CD4-positive, CD25-positive, alpha-beta regulatory T cell (primary cell): ENCODE results near the gene ANKS6. TPM values are rescaled to one million over a fixed set of nuclear protein-coding genes. Genes with fewer than 3 reads are reported as not detected.

Experiments
- ATAC-seq, 2 donors: fragments of 150-1000 bp; cut with Tn5 transposase; one replicate each; pipeline ENCODE4 v1.10.0; 2021; ENCODE audit warnings: low read depth in 2 of 2, moderate number of reproducible peaks in 2 of 2, moderate library complexity in 1 of 2
- DNase-seq, 3 donors: peaks; one replicate each; pipeline versions ENCODE4 v3.0.0 to v3.0.0-alpha.2; 2012 to 2022; ENCODE audit warnings: mixed read lengths in 1 of 3
- H3K27ac ChIP-seq: one replicate; pipeline ENCODE4 v1.7.0; 2013; ENCODE audit warnings: mild to moderate bottlenecking, low read length; ENCODE audit not compliant: insufficient read depth, poor library complexity, severe bottlenecking
- H3K27me3 ChIP-seq: one replicate; pipeline ENCODE4 v1.7.0; 2013; ENCODE audit warnings: low read length; ENCODE audit not compliant: control insufficient read depth, insufficient read depth
- H3K36me3 ChIP-seq: one replicate; pipeline ENCODE4 v1.7.0; 2013; ENCODE audit warnings: mild to moderate bottlenecking, low read length, moderate library complexity; ENCODE audit not compliant: control insufficient read depth, insufficient read depth
- H3K4me1 ChIP-seq: 2 replicates; pipeline ENCODE4 v1.7.0; 2013; ENCODE audit warnings: mild to moderate bottlenecking, low read length; ENCODE audit not compliant: insufficient read depth, control insufficient read depth, poor library complexity, severe bottlenecking
- H3K4me3 ChIP-seq: one replicate; pipeline ENCODE4 v1.7.0; 2013; ENCODE audit warnings: low read depth, mild to moderate bottlenecking, low read length, moderate library complexity
- H3K9me3 ChIP-seq, 2 experiments: 1 replicate in 1 of 2; 2 replicates in 1 of 2; pipeline ENCODE4 v1.7.0; 2013; ENCODE audit warnings: low read length in 2 of 2, mild to moderate bottlenecking in 1 of 2, moderate library complexity in 1 of 2; ENCODE audit not compliant: control insufficient read depth in 2 of 2
- H3K27ac Mint-ChIP-seq, 3 donors: one replicate each; pipeline ENCODE4 v1.8.0; 2020 to 2022; ENCODE audit warnings: mild to moderate bottlenecking in 3 of 3, mixed read lengths in 3 of 3, moderate library complexity in 2 of 3
- H3K27me3 Mint-ChIP-seq: one replicate; pipeline ENCODE4 v1.8.0; 2022; ENCODE audit warnings: mild to moderate bottlenecking, mixed read lengths
- H3K36me3 Mint-ChIP-seq: one replicate; pipeline ENCODE4 v1.8.0; 2020; ENCODE audit warnings: mixed read lengths
- H3K4me1 Mint-ChIP-seq, 4 donors: one replicate each; pipeline ENCODE4 v1.8.0; 2020 to 2022; ENCODE audit warnings: mixed read lengths in 4 of 4, mild to moderate bottlenecking in 1 of 4
- H3K4me3 Mint-ChIP-seq, 4 donors: one replicate each; pipeline ENCODE4 v1.8.0; 2020 to 2022; ENCODE audit warnings: mild to moderate bottlenecking in 4 of 4, mixed read lengths in 4 of 4, moderate library complexity in 3 of 4
- H3K9me3 Mint-ChIP-seq, 7 donors: one replicate each; pipeline ENCODE4 v1.8.0; 2020 to 2022; ENCODE audit warnings: mixed read lengths in 7 of 7, mild to moderate bottlenecking in 3 of 7, moderate library complexity in 2 of 7
- polyA plus RNA-seq, 4 donors: library from polyadenylated mRNA; unstranded; fragments of 300-500 nt; fragmentation: Illumina TruSeq; gene quantifications; one replicate each; pipeline ENCODE4 v1.2.3, GENCODE V29; 2021
- total RNA-seq: library from RNA; stranded (reverse); gene quantifications from one replicate; pipeline ENCODE4 v1.2.3, GENCODE V29; 2022

Gene ANKS6
- total RNA-seq (8.2 TPM), polyA plus RNA-seq (1 to 10 TPM; 2.4 to 2.9 (median 2.5) TPM)

GRCh38 chr9:98796364-98797101, at the start of gene ANKS6:
Gene ANKS6 (minus strand): TSS chr9:98796555. CDS start chr9:98796491, 64 bp downstream.
- Mint-ChIP-seq H3K4me1 (peaks cover 4 to 33% (median 21%) of the 10 kb centered on the region in 4 donors), H3K27me3 (peaks cover 15% of the 10 kb centered on the region), H3K36me3 (peaks cover 10% of the 10 kb centered on the region), H3K27ac (peak within 1 kb of the TSS; percentile 76 to 92 (median 77)), H3K9me3 (peaks cover 0 to 12% (median 1%) of the 10 kb centered on the region in 7 donors), H3K4me3 (peak within 1 kb of the TSS; percentile 86 to 96 (median 90))
- Histone ChIP-seq H3K36me3 (no peaks in the 10 kb centered on the region), H3K27ac (peak within 1 kb of the TSS; percentile 45), H3K4me1 (peaks cover 13% of the 10 kb centered on the region), H3K27me3 (no peaks in the 10 kb centered on the region), H3K9me3 (peaks cover 9 to 15% of the 10 kb centered on the region in 2 experiments), H3K4me3 (peak within 1 kb of the TSS; percentile 60)
- peak; percentile 71 to 81 (median 71) for DNase-seq
- ATAC-seq = peak; percentile 93 to 95

DNA sequence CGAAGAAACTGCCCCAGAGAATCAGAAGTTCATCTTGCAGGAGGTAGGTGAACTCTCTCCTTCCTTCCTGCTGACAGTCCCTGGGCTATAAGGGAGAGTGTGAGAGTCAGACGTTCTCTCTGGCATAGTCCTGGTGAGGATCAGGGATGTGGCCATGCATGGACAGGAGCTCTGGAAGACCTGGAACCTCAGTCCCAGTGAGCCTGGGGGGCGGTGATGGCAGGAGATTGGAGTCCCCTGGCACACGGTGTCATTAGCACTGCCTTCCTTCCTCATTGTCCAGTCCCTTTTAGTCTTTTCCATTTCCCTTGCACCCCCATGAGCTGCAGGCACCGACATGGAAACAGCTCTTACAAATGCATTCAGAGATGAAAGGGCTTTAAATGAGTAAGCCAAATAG, 49.7 kb upstream of the ANKS6 start:
- Histone ChIP-seq H3K36me3 (no peaks in the 10 kb centered on the region), H3K27me3 (no peaks in the 10 kb centered on the region), H3K27ac (no peak overlapping the region), H3K4me1 (no peaks in the 10 kb centered on the region), H3K9me3 (no peaks in the 10 kb centered on the region), H3K4me3 (no peak overlapping the region)
- DNase-seq = no peak
- no peaks in the 10 kb centered on the region for H3K9me3 Mint-ChIP-seq
- no peak for ATAC-seq
- no peak overlapping the region for H3K27ac Mint-ChIP-seq
- peaks cover 0 to 4% (median 2%) of the 10 kb centered on the region in 4 donors for H3K4me1 Mint-ChIP-seq
- H3K27me3 Mint-ChIP-seq = no peaks in the 10 kb centered on the region
- H3K36me3 Mint-ChIP-seq = peaks cover 12% of the 10 kb centered on the region
- H3K4me3 Mint-ChIP-seq = no peak overlapping the region

DNA sequence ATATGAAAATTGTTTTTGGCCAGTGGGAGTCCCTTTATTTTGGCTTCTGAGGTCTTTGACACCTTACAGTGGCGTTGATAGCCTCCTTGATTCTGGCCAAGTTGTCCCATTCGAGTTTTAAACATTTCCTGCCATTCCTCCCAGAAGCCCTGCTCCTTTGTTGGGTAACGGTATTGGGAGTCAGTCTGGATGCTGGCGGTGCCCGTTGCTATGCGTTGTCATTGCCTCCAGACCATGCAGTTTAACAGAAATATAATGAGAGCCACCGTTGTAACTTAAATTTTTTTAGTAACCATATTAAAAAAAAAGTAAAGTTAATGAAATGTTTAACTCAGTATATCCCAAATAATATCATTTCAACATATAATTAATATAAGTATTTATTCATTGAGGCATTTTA, 46.2 kb upstream of the ANKS6 start:
- no peaks in the 10 kb centered on the region for H3K9me3 ChIP-seq
- H3K27ac ChIP-seq = no peak overlapping the region
- H3K4me1 ChIP-seq = no peaks in the 10 kb centered on the region
- Mint-ChIP-seq H3K4me3 (no peak overlapping the region), H3K36me3 (peaks cover 27% of the 10 kb centered on the region), H3K27me3 (no peaks in the 10 kb centered on the region), H3K9me3 (no peaks in the 10 kb centered on the region), H3K27ac (no peak overlapping the region), H3K4me1 (no peaks in the 10 kb centered on the region)
- ATAC-seq (no peak), DNase-seq (no peak)
- no peaks in the 10 kb centered on the region for H3K27me3 ChIP-seq
- no peak overlapping the region for H3K4me3 ChIP-seq
- H3K36me3 ChIP-seq = no peaks in the 10 kb centered on the region

DNA sequence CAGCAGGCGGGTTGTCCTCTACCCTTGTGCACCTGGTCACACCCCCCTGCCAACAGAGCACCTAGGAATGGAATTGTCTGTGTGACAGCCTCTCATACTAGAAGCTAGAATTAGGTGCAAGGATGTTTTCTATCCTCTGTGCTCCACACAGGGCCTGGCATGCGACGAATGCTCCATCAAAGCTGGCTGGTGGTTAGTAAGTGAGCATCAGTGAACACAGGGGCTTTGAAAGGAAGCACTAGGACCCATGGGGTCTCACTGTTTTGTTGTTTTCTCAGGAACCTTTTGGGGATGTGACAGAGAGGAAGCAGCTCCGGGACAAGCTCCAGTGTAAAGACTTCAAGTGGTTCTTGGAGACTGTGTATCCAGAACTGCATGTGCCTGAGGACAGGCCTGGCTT, 43.4 kb upstream of the ANKS6 start:
- H3K4me3 Mint-ChIP-seq = no peak overlapping the region
- no peaks in the 10 kb centered on the region for H3K4me1 ChIP-seq
- ATAC-seq = no peak
- no peaks in the 10 kb centered on the region for H3K9me3 Mint-ChIP-seq
- no peak overlapping the region for H3K27ac ChIP-seq
- no peaks in the 10 kb centered on the region for H3K27me3 Mint-ChIP-seq
- peaks cover 30% of the 10 kb centered on the region for H3K36me3 Mint-ChIP-seq
- H3K27me3 ChIP-seq = no peaks in the 10 kb centered on the region
- DNase-seq = no peak
- no peak overlapping the region for H3K4me3 ChIP-seq
- no peaks in the 10 kb centered on the region for H3K9me3 ChIP-seq
- no peaks in the 10 kb centered on the region for H3K36me3 ChIP-seq
- H3K4me1 Mint-ChIP-seq = no peaks in the 10 kb centered on the region
- no peak overlapping the region for H3K27ac Mint-ChIP-seq

DNA sequence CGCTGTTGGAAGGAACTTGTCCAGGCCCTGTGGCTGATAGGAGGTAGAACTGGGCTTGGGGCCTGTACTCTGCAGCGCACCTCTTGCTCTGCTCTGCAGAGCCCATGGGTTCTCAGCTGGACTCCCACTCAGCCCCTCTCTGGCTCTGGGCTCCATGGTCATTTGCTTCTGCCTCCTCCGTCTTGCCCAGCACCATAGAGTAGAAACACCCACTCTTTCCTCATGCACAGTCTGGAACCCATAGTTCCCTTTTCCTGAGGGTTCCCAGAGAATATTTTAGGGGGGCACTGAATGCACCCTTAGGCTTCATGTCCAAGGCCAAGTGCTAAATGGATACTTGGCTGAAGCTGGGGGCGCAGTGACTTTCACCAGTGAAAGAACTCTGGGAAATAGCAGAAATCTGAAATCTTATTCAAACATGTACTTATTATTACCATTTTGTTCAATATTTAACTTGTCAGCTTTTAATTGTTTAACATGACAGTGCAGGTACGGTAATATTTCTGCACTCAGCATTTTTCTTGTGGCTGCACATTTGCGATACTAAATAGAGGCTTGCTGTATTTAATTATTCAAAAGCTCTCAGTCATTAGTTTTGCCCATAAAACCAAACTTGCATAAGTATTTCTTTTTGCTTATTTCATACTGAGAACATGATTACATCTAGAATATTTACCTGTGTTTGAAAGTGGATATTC, 42.7 kb upstream of the ANKS6 start:
- Mint-ChIP-seq H3K27me3 (no peaks in the 10 kb centered on the region), H3K36me3 (peaks cover 28% of the 10 kb centered on the region), H3K27ac (peak overlapping the region in 1 of 3 donors; percentile 57), H3K9me3 (no peaks in the 10 kb centered on the region), H3K4me1 (no peaks in the 10 kb centered on the region), H3K4me3 (no peak overlapping the region)
- Histone ChIP-seq H3K4me3 (no peak overlapping the region), H3K36me3 (no peaks in the 10 kb centered on the region), H3K27me3 (no peaks in the 10 kb centered on the region), H3K9me3 (no peaks in the 10 kb centered on the region), H3K4me1 (no peaks in the 10 kb centered on the region), H3K27ac (no peak overlapping the region)
- ATAC-seq (no peak), DNase-seq (no peak)

DNA sequence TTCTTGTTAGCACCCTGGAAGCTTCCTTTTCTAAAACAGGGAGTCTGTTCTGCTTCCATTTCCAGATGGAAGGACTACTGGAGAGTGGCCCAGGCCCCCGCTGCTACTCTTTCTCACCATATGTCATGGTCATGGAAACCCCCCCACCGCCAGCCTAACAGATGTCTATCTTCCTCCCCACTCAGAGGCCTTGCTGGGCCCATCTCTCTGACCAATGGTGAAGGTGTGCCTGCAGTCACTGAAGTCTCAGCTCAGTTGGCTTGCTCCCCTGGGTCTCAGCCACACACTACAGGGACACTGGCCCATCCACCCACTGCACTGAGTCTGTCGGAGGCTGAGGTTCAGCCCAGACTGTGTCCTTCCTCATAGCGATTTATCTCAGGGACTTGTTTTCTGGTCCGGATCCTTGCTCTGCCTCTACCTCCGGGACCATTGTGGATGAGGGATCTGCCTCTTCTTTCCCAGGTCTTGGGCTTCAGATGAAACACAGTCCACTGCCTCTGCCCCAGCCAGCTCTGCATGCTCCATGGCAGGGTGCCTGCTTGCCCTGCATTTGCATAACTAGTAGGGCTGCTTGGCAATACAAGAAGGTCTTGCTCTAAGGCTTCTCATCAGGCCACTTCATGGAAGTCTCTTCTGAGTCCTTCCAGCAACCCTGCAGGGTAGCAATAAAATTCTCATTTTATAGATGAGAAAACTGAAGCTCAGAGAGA, 42.0 kb upstream of the ANKS6 start:
- DNase-seq = no peak
- Mint-ChIP-seq H3K36me3 (peaks cover 31% of the 10 kb centered on the region), H3K27me3 (no peaks in the 10 kb centered on the region), H3K4me3 (no peak overlapping the region), H3K9me3 (no peaks in the 10 kb centered on the region), H3K4me1 (no peaks in the 10 kb centered on the region), H3K27ac (no peak overlapping the region)
- Histone ChIP-seq H3K9me3 (no peaks in the 10 kb centered on the region), H3K4me1 (no peaks in the 10 kb centered on the region), H3K27me3 (no peaks in the 10 kb centered on the region), H3K27ac (no peak overlapping the region), H3K36me3 (no peaks in the 10 kb centered on the region), H3K4me3 (no peak overlapping the region)
- ATAC-seq = no peak

DNA sequence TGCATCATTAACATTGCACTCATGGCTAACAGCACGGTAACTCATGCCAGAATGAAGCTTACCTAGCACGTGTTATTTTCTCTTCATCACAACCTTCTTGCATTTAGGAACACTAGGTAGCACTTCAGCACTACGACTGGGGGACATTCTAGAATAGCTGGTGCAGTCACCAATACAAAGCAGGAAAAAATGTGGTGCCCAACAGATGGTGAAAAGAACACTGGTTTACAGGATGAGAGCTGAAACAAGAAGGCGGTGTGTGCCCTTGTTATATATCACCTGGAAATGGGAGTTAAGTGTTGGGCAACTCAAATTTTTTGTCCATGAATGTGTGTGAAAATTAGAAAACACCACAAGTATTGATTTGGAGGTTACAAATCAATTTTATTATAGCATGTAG, 41.2 kb upstream of the ANKS6 start:
- Mint-ChIP-seq H3K27ac (peak overlapping the region in 1 of 3 donors; percentile 59), H3K4me3 (no peak overlapping the region), H3K27me3 (no peaks in the 10 kb centered on the region), H3K36me3 (peaks cover 37% of the 10 kb centered on the region), H3K4me1 (no peaks in the 10 kb centered on the region), H3K9me3 (no peaks in the 10 kb centered on the region)
- ATAC-seq = no peak
- no peaks in the 10 kb centered on the region for H3K4me1 ChIP-seq
- no peak for DNase-seq
- H3K27me3 ChIP-seq = no peaks in the 10 kb centered on the region
- no peak overlapping the region for H3K4me3 ChIP-seq
- H3K36me3 ChIP-seq = no peaks in the 10 kb centered on the region
- no peak overlapping the region for H3K27ac ChIP-seq
- no peaks in the 10 kb centered on the region for H3K9me3 ChIP-seq
